GM23338 (cell line): ENCODE measurements around the gene EYS. TPM values are rescaled to one million over a fixed set of nuclear protein-coding genes. Genes with fewer than 3 reads are reported as not detected.

Experiments
- ATAC-seq: fragments of 200-7000 bp; cut with Tn5 transposase; 3 replicates; pipeline ENCODE4 v1.9.1; 2020
- DNase-seq: peaks from one replicate; pipeline ENCODE4 v3.0.0-alpha.2; 2015; ENCODE audit warnings: low spot score
- H2AFZ ChIP-seq: fragments of 200-600 bp; sonication (generic); 2 replicates; pipeline ENCODE4 v1.8.0; 2016; ENCODE audit warnings: antibody characterized with exemption, mild to moderate bottlenecking, moderate library complexity
- H3F3A ChIP-seq: fragments of 200-600 bp; sonication (generic); replicated peaks from 2 replicates; pipeline ENCODE4 v1.8.0; 2017; ENCODE audit warnings: antibody characterized with exemption, mixed run types, low read depth
- H3K27ac ChIP-seq: fragments of 200-600 bp; sonication (generic); 2 replicates; pipeline ENCODE4 v1.6.1; 2016; ENCODE audit warnings: low read depth
- H3K27me3 ChIP-seq: fragments of 200-600 bp; sonication (generic); 2 replicates; pipeline ENCODE4 v1.8.0; 2016; ENCODE audit warnings: mild to moderate bottlenecking, mixed run types, moderate library complexity; ENCODE audit not compliant: insufficient read depth
- H3K36me3 ChIP-seq: fragments of 200-600 bp; sonication (generic); 2 replicates; pipeline ENCODE4 v1.8.0; 2016; ENCODE audit warnings: mild to moderate bottlenecking; ENCODE audit not compliant: insufficient read depth
- H3K4me1 ChIP-seq: fragments of 200-600 bp; sonication (generic); 2 replicates; pipeline ENCODE4 v1.8.0; 2016; ENCODE audit warnings: mild to moderate bottlenecking, moderate library complexity; ENCODE audit not compliant: insufficient read depth
- H3K4me2 ChIP-seq: fragments of 200-600 bp; sonication (generic); 2 replicates; pipeline ENCODE4 v1.7.1; 2017; ENCODE audit warnings: mixed run types
- H3K4me3 ChIP-seq: fragments of 200-600 bp; sonication (generic); 2 replicates; pipeline ENCODE4 v1.6.1; 2016; ENCODE audit warnings: mixed run types
- H3K79me2 ChIP-seq: fragments of 200-600 bp; sonication (generic); replicated peaks from 2 replicates; pipeline ENCODE4 v1.8.0; 2017; ENCODE audit warnings: mild to moderate bottlenecking; ENCODE audit not compliant: insufficient read depth
- H3K9me2 ChIP-seq: fragments of 200-600 bp; sonication (generic); 2 replicates; pipeline ENCODE4 v1.8.0; 2017; ENCODE audit not compliant: insufficient read depth
- H4K20me1 ChIP-seq: fragments of 200-600 bp; sonication (generic); replicated peaks from 2 replicates; pipeline ENCODE4 v1.8.0; 2017; ENCODE audit warnings: mild to moderate bottlenecking; ENCODE audit not compliant: insufficient read depth
- H3K27ac Mint-ChIP-seq: 2 replicates; pipeline ENCODE4 v1.8.0; 2020; ENCODE audit warnings: inconsistent platforms, mild to moderate bottlenecking, moderate library complexity, mixed read lengths
- H3K27me3 Mint-ChIP-seq: 3 replicates; pipeline ENCODE4 v1.8.0; 2022; ENCODE audit warnings: low read depth, mild to moderate bottlenecking, moderate library complexity, mixed read lengths, inconsistent platforms; ENCODE audit not compliant: insufficient read depth, poor library complexity
- H3K36me3 Mint-ChIP-seq: 3 replicates; pipeline ENCODE4 v1.8.0; 2021; ENCODE audit warnings: low read depth, mild to moderate bottlenecking, inconsistent platforms, moderate library complexity, mixed read lengths
- H3K4me1 Mint-ChIP-seq: 3 replicates; pipeline ENCODE4 v1.8.0; 2020; ENCODE audit warnings: mild to moderate bottlenecking, inconsistent platforms, mixed read lengths
- H3K4me3 Mint-ChIP-seq: 3 replicates; pipeline ENCODE4 v1.8.0; 2021; ENCODE audit warnings: moderate library complexity, mild to moderate bottlenecking, inconsistent platforms, mixed read lengths
- H3K9me3 Mint-ChIP-seq: 3 replicates; pipeline ENCODE4 v1.8.0; 2020; ENCODE audit warnings: moderate library complexity, mild to moderate bottlenecking, inconsistent platforms, mixed read lengths
- EZH2 ChIP-seq: fragments of 200-600 bp; sonication (generic); IDR thresholded peaks from one replicate; pipeline ENCODE4 v1.8.0; 2017; ENCODE audit warnings: antibody characterized with exemption, mild to moderate bottlenecking, low read depth; ENCODE audit not compliant: unreplicated experiment
- EZH2phosphoT487 ChIP-seq: fragments of 200-600 bp; sonication (generic); IDR thresholded peaks from one replicate; pipeline ENCODE4 v1.8.1; 2018; ENCODE audit warnings: antibody characterized with exemption; ENCODE audit not compliant: unreplicated experiment
- JUNB ChIP-seq: IDR thresholded peaks from one replicate; pipeline ENCODE4 v1.6.1; 2016; ENCODE audit warnings: antibody characterized with exemption; ENCODE audit not compliant: unreplicated experiment
- NANOG ChIP-seq: IDR thresholded peaks from 2 replicates; pipeline ENCODE4 v1.6.1; 2016; ENCODE audit warnings: antibody characterized with exemption, borderline replicate concordance
- POLR2AphosphoS5 ChIP-seq: IDR thresholded peaks from 2 replicates; pipeline ENCODE4 v1.6.1; 2016; ENCODE audit warnings: antibody characterized with exemption, low read depth
- REST ChIP-seq: IDR thresholded peaks from one replicate; pipeline ENCODE4 v1.6.1; 2018; ENCODE audit warnings: antibody characterized with exemption; ENCODE audit not compliant: unreplicated experiment
- ZNF331 ChIP-seq: fragments of 250-450 bp; sonication (Bioruptor Pico); IDR thresholded peaks from 2 replicates; pipeline ENCODE4 v1.5.0; 2020; ENCODE audit warnings: low read depth, mild to moderate bottlenecking, moderate library complexity
- ZNF462 ChIP-seq: fragments of 250-450 bp; sonication (Bioruptor Pico); IDR thresholded peaks from 2 replicates; pipeline ENCODE4 v1.5.0; 2020; ENCODE audit warnings: mild to moderate bottlenecking, moderate library complexity
- polyA plus RNA-seq: library from polyadenylated mRNA; unstranded; fragments of >200 nt; fragmentation: Nextera tagmentation; extraction: Ambion mirVana; gene quantifications from 2 replicates; pipeline ENCODE4 v1.2.1, GENCODE V29; 2016
- total RNA-seq: library from RNA; depleted of rRNA; stranded (reverse); fragments of >200 nt; shearing (Covaris generic); gene quantifications from 2 replicates; pipeline ENCODE4 v1.2.3, GENCODE V29; 2014
- TF ChIP-seq, protein P1 (sequence below), 2 experiments: fragments of 200-600 bp in 1 of 2; sonication (generic) in 1 of 2; conservative IDR thresholded peaks; 2 replicates each; pipeline versions ENCODE4 v1.5.1 to v1.6.1; 2016 to 2017; ENCODE audit warnings: antibody characterized with exemption in 2 of 2, low read depth in 2 of 2, mild to moderate bottlenecking in 2 of 2, moderate library complexity in 1 of 2
- TF ChIP-seq, protein P2 (sequence below): IDR thresholded peaks from 2 replicates; pipeline ENCODE4 v1.6.1; 2016; ENCODE audit warnings: antibody characterized with exemption

Gene EYS
- total and polyA plus RNA-seq, 2 experiments from 2014 or later, result 0.38 to 0.52 TPM

GRCh38 chr6:65157025-65157424 lies 550.0 kb downstream of the EYS start:
- DNase-seq (no peak), ATAC-seq (no peak)
- H3K36me3 Mint-ChIP-seq, result no peaks in the 10 kb centered on the region
- Histone ChIP-seq H3K4me2 (no peak overlapping the region), H3K36me3 (no peaks in the 10 kb centered on the region), H2AFZ (no peak overlapping the region), H3K27me3 (no peaks in the 10 kb centered on the region), H3F3A (no peaks in the 10 kb centered on the region), H3K4me1 (no peaks in the 10 kb centered on the region), H3K27ac (no peak overlapping the region), H3K9me2 (no peaks in the 10 kb centered on the region), H4K20me1 (no peaks in the 10 kb centered on the region), H3K4me3 (no peak overlapping the region), H3K79me2 (no peaks in the 10 kb centered on the region)
- TF ChIP-seq NANOG (no peak), ZNF331 (CRISPR knock-in tag) (no peak), POLR2AphosphoS5 (no peak), JUNB (no peak), EZH2phosphoT487 (no peak), EZH2 (no peak), REST (no peak)
- TF ChIP-seq, protein P1, sequence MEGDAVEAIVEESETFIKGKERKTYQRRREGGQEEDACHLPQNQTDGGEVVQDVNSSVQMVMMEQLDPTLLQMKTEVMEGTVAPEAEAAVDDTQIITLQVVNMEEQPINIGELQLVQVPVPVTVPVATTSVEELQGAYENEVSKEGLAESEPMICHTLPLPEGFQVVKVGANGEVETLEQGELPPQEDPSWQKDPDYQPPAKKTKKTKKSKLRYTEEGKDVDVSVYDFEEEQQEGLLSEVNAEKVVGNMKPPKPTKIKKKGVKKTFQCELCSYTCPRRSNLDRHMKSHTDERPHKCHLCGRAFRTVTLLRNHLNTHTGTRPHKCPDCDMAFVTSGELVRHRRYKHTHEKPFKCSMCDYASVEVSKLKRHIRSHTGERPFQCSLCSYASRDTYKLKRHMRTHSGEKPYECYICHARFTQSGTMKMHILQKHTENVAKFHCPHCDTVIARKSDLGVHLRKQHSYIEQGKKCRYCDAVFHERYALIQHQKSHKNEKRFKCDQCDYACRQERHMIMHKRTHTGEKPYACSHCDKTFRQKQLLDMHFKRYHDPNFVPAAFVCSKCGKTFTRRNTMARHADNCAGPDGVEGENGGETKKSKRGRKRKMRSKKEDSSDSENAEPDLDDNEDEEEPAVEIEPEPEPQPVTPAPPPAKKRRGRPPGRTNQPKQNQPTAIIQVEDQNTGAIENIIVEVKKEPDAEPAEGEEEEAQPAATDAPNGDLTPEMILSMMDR (conservative IDR thresholded peaks at IDR 0.05; ENCODE audit: low read depth in 2 of 2), result no peak
- TF ChIP-seq, protein P2, sequence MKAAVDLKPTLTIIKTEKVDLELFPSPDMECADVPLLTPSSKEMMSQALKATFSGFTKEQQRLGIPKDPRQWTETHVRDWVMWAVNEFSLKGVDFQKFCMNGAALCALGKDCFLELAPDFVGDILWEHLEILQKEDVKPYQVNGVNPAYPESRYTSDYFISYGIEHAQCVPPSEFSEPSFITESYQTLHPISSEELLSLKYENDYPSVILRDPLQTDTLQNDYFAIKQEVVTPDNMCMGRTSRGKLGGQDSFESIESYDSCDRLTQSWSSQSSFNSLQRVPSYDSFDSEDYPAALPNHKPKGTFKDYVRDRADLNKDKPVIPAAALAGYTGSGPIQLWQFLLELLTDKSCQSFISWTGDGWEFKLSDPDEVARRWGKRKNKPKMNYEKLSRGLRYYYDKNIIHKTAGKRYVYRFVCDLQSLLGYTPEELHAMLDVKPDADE, result no peak
- no peak overlapping the region for H3K4me3 Mint-ChIP-seq
- no peaks in the 10 kb centered on the region for H3K4me1 Mint-ChIP-seq
- no peaks in the 10 kb centered on the region; the same call in 2 of the 3 replicates for H3K9me3 Mint-ChIP-seq
- no peak overlapping the region for H3K27ac Mint-ChIP-seq
- no peaks in the 10 kb centered on the region for H3K27me3 Mint-ChIP-seq

GRCh38 chr6:65155083-65155482 lies 551.9 kb downstream of the EYS start:
- no peak overlapping the region for H3K27ac Mint-ChIP-seq
- no peak overlapping the region for H3K4me3 Mint-ChIP-seq
- Histone ChIP-seq H3K79me2 (no peaks in the 10 kb centered on the region), H3F3A (no peaks in the 10 kb centered on the region), H3K4me3 (no peak overlapping the region), H3K4me1 (no peaks in the 10 kb centered on the region), H3K27me3 (no peaks in the 10 kb centered on the region), H3K27ac (no peak overlapping the region), H3K36me3 (no peaks in the 10 kb centered on the region), H3K9me2 (no peaks in the 10 kb centered on the region), H2AFZ (no peak overlapping the region), H3K4me2 (no peak overlapping the region), H4K20me1 (no peaks in the 10 kb centered on the region)
- ATAC-seq, result no peak
- H3K27me3 Mint-ChIP-seq, result no peaks in the 10 kb centered on the region
- DNase-seq, result no peak
- H3K36me3 Mint-ChIP-seq, result no peaks in the 10 kb centered on the region
- H3K9me3 Mint-ChIP-seq, result no peaks in the 10 kb centered on the region; the same call in 2 of the 3 replicates
- H3K4me1 Mint-ChIP-seq, result no peaks in the 10 kb centered on the region
- TF ChIP-seq JUNB (no peak), ZNF331 (CRISPR knock-in tag) (no peak), ZNF462 (CRISPR knock-in tag) (no peak), POLR2AphosphoS5 (no peak)
